Nephron (organoid): ENCODE data around the gene SLC48A1.

Experiments
- H3K27ac Mint-ChIP-seq, 3 experiments: 2 replicates each; pipeline ENCODE4 v1.8.0; 2020; ENCODE audit warnings: mixed read lengths in 3 of 3, mild to moderate bottlenecking in 2 of 3, moderate library complexity in 1 of 3
- H3K27me3 Mint-ChIP-seq: 2 replicates; pipeline ENCODE4 v1.8.0; 2021; ENCODE audit warnings: low read depth, mild to moderate bottlenecking, moderate library complexity, mixed read lengths
- H3K36me3 Mint-ChIP-seq: 2 replicates; pipeline ENCODE4 v1.8.0; 2020; ENCODE audit warnings: low read depth, mixed read lengths
- H3K4me1 Mint-ChIP-seq: 2 replicates; pipeline ENCODE4 v1.8.0; 2020; ENCODE audit warnings: mixed read lengths
- H3K4me3 Mint-ChIP-seq, 3 experiments: 2 replicates each; pipeline ENCODE4 v1.8.0; 2020; ENCODE audit warnings: mild to moderate bottlenecking in 3 of 3, mixed read lengths in 3 of 3, moderate library complexity in 2 of 3
- H3K9me3 Mint-ChIP-seq: 2 replicates; pipeline ENCODE4 v1.8.0; 2020; ENCODE audit warnings: mixed read lengths
- CTCF ChIP-seq, 3 experiments: fragments of 200-600 bp; sonication (generic); IDR thresholded peaks; one replicate each; pipeline ENCODE4 v1.5.0; 2021; ENCODE audit warnings: antibody characterized with exemption in 3 of 3; ENCODE audit not compliant: unreplicated experiment in 3 of 3

The SLC48A1 gene

GRCh38 chr12:47783024-47783755 lies 10.2 kb downstream of the SLC48A1 start:
- Mint-ChIP-seq H3K4me3 (no peak overlapping the region), H3K4me1 (peaks cover 6% of the 10 kb centered on the region), H3K9me3 (no peaks in the 10 kb centered on the region), H3K27ac (peak overlapping the region in 2 of 3 experiments; percentile 6 to 26), H3K36me3 (peaks cover 41% of the 10 kb centered on the region), H3K27me3 (no peaks in the 10 kb centered on the region)
- TF ChIP-seq CTCF (IDR thresholded peaks at IDR 0.05; ENCODE audit: unreplicated experiment in 3 of 3) = no peak

- Mint-ChIP-seq H3K27ac (no peak overlapping the region), H3K4me3 (no peak overlapping the region), H3K4me1 (peaks cover 4% of the 10 kb centered on the region), H3K36me3 (peaks cover 50% of the 10 kb centered on the region), H3K27me3 (no peaks in the 10 kb centered on the region), H3K9me3 (no peaks in the 10 kb centered on the region)
- no peak for TF ChIP-seq CTCF (IDR thresholded peaks at IDR 0.05; ENCODE audit: unreplicated experiment in 3 of 3)
Observed at GRCh38 chr12:47783821-47784819, 11.1 kb downstream of the SLC48A1 start.

GRCh38 chr12:47785036-47785886 lies 12.2 kb downstream of the SLC48A1 start:
- Mint-ChIP-seq H3K4me3 (no peak overlapping the region), H3K4me1 (no peaks in the 10 kb centered on the region), H3K9me3 (no peaks in the 10 kb centered on the region), H3K27ac (no peak overlapping the region), H3K27me3 (no peaks in the 10 kb centered on the region), H3K36me3 (peaks cover 50% of the 10 kb centered on the region)
- TF ChIP-seq CTCF (IDR thresholded peaks at IDR 0.05; ENCODE audit: unreplicated experiment in 3 of 3) = no peak

DNA sequence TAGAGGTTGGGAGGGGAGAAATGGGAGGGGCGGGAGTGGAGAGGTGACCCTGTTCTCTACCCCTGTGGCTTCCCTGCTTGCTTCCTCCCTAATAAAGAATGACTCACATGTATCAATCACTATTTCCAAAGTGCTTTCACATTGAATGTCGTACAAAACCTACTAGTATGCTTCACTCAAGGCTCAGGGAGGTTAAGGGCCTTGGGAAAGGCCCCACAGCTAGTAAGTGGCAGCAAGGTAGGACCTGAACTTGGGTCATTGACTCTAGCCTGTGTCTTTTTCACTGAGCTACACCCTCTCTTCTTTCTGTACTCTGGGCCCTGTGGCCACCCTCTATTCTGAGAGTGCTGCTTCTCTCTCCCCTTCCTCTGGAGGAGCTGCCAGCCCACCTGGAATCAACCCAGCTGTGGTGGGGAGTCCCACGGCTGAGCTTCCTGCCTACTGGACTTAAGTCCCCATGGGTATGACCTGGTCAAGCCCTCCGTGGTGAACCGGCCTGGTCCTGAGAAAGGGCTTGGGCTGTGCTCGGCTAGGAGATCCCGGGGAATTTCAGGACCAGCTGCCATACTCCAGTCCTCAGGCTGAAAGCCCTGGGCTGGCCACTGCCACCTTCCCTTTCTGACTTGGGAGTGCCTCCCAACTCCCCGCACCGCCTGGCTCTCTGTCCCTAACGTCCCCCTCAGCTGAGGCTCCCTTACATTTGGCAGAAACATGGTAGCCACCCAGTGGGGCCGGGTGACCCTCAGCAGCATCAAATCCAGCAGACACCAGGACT lies 13.0 kb downstream of the SLC48A1 start:
- Mint-ChIP-seq H3K27ac (no peak overlapping the region), H3K27me3 (no peaks in the 10 kb centered on the region), H3K4me1 (no peaks in the 10 kb centered on the region), H3K9me3 (no peaks in the 10 kb centered on the region), H3K36me3 (peaks cover 57% of the 10 kb centered on the region), H3K4me3 (no peak overlapping the region)
- no peak for TF ChIP-seq CTCF (IDR thresholded peaks at IDR 0.05; ENCODE audit: unreplicated experiment in 3 of 3)

DNA sequence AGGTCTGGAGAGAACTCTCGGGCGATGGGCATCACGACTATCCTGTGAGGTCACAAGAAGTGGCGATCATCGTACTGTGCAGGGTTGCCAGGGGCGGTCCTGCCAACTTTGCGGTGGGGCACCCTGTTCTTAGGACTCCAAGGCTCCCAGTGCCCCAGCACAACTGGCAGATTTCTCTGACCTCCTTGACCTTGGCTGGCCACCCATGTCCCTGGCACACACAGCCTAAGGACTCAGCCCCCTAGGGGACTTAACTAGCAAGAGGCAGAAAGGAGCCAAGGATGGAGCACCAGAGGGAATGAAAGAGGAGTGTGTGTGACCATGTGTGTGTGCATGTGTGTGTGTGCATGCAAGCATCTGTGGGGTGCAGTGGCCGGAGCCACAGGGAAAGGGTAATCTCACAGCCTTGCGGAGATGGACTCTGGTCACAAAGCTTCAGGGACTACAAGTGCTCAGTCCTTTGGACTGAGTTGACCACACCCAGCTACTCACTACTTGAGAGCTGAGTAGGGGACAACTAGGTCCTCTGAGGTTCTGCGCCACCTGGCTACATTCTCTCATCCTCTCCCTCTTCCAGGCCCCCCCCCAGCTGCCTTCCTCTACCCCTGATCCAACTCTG lies 13.7 kb downstream of the SLC48A1 start:
- H3K36me3 Mint-ChIP-seq = peaks cover 55% of the 10 kb centered on the region
- no peaks in the 10 kb centered on the region for H3K27me3 Mint-ChIP-seq
- no peak overlapping the region for H3K27ac Mint-ChIP-seq
- no peaks in the 10 kb centered on the region for H3K9me3 Mint-ChIP-seq
- no peak for TF ChIP-seq CTCF (IDR thresholded peaks at IDR 0.05; ENCODE audit: unreplicated experiment in 3 of 3)
- H3K4me1 Mint-ChIP-seq = no peaks in the 10 kb centered on the region
- no peak overlapping the region for H3K4me3 Mint-ChIP-seq
